Measurements from ENCODE around the gene CAMTA2. TPM values are rescaled to one million over a fixed set of nuclear protein-coding genes. Genes with fewer than 3 reads are reported as not detected.

Gene CAMTA2
- polyA plus RNA-seq, 2 of the 4 experiments (the other 2 are of a cell fraction) = 12.4 to 30.3 TPM

DNA sequence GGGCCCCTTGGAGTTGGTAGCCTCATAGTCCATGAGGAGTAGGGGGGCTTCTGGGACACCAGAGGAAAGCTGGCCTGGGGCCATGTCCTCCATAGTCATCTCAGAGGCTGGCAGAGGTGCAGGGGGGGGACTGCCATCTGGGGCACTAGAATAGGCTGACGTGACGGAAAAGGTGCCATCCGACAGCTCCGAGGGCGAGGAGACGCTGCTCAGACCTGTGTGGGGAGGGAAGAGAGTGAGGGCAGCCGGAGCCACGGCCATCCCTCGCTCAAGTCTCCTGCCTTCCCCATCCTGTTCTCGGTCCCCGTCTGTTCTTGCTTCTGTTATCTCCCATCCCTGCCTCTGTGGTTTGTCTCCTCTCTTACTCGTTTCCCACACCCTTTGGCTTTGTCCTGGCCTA is 15.2 kb downstream of the CAMTA2 start:
- Histone ChIP-seq H3K4me2 (no peak overlapping the region), H3K4me1 (peaks cover 15% of the 10 kb centered on the region), H3K4me3 (no peak overlapping the region), H3K9me3 (no peaks in the 10 kb centered on the region), H3K27ac (no peak overlapping the region)
- ATAC-seq (no peak), DNase-seq (ENCODE audit: low read depth in 1 of 2, low spot score in 1 of 2) (no peak), FAIRE-seq (no peak)
- TF ChIP-seq BHLHE40 (IDR thresholded peaks at IDR 0.05; ENCODE audit: low read depth, low read length) = no peak
- TF ChIP-seq ZSCAN20 (CRISPR knock-in tag; IDR thresholded peaks at IDR 0.05) = no peak
- no peak for TF ChIP-seq EP300 (IDR thresholded peaks at IDR 0.05)
- peak; percentile 37 for TF ChIP-seq MAFK (IDR thresholded peaks at IDR 0.05; ENCODE audit: partially characterized antibody)
- TF ChIP-seq, protein P1, sequence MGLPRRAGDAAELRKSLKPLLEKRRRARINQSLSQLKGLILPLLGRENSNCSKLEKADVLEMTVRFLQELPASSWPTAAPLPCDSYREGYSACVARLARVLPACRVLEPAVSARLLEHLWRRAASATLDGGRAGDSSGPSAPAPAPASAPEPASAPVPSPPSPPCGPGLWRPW (IDR thresholded peaks at IDR 0.05) = no peak
- TF ChIP-seq NR3C1 (IDR thresholded peaks at IDR 0.05) = no peak
- TF ChIP-seq KDM1A (IDR thresholded peaks at IDR 0.05; ENCODE audit: low read depth) = no peak
- no peak for TF ChIP-seq PHF8 (IDR thresholded peaks at IDR 0.05; ENCODE audit: borderline replicate concordance, low read depth)
- TF ChIP-seq RARB (CRISPR knock-in tag; IDR thresholded peaks at IDR 0.05) = no peak
- TF ChIP-seq, protein P2, sequence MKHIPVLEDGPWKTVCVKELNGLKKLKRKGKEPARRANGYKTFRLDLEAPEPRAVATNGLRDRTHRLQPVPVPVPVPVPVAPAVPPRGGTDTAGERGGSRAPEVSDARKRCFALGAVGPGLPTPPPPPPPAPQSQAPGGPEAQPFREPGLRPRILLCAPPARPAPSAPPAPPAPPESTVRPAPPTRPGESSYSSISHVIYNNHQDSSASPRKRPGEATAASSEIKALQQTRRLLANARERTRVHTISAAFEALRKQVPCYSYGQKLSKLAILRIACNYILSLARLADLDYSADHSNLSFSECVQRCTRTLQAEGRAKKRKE (CRISPR knock-in tag; IDR thresholded peaks at IDR 0.05; ENCODE audit: low read depth) = no peak
- TF ChIP-seq ZNF302 (CRISPR knock-in tag; IDR thresholded peaks at IDR 0.05) = no peak
- TF ChIP-seq KDM5A (IDR thresholded peaks at IDR 0.05) = no peak
- no peak for TF ChIP-seq EHMT2 (IDR thresholded peaks at IDR 0.05; ENCODE audit: low read depth)
- TF ChIP-seq JUN (IDR thresholded peaks at IDR 0.05) = peak in 1 of 2 experiments; percentile 15; a peak in 1 of 5 replicates
- no peak for TF ChIP-seq NPAS2 (CRISPR knock-in tag; IDR thresholded peaks at IDR 0.05; ENCODE audit: borderline replicate concordance)
- TF ChIP-seq TFCP2L1 (CRISPR knock-in tag; IDR thresholded peaks at IDR 0.05) = no peak
- no peak for TF ChIP-seq SREBF2 (IDR thresholded peaks at IDR 0.05)
- CTCF ChIA-PET = interaction anchor here (0.6 to 11.2 kb wide), 6 partner anchors 7 to 90 kb away, joined by 3 to 148 read pairs (median 19); partner anchors contain the start of gene CAMTA2
- 94% methylated on average over 12 of the region's 12 CpGs for WGBS (ENCODE audit: missing lambda C conversion rate)
- POLR2A ChIA-PET = no interaction called here

DNA sequence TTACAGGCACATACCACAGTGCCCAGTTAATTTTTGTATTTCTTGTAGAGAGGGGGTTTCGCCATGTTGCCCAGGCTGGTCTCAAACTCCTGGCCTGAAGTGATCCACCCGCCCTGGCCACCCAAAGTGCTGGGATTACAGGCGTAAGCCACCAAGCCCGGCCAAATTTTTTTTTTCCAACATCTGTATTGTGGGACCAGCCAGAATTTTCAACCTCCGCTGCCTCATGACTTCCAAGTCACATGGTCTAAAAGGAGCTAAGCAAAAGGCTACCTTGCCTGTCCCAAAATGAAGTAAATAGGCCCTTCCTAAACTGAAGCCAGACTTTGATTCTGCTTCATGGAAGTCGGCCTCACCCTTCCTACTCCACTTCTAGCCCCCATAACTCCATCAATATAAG is 15.6 kb downstream of the CAMTA2 start:
- H3K9me3 ChIP-seq = no peaks in the 10 kb centered on the region
- 80% methylated on average over 6 of the region's 6 CpGs for WGBS (ENCODE audit: missing lambda C conversion rate)
- POLR2A ChIA-PET = interaction anchor here (1.9 kb wide), 1 partner anchor 32 kb away, joined by 10 read pairs; the partner anchor contains the start of genes RNF167 and SLC25A11

DNA sequence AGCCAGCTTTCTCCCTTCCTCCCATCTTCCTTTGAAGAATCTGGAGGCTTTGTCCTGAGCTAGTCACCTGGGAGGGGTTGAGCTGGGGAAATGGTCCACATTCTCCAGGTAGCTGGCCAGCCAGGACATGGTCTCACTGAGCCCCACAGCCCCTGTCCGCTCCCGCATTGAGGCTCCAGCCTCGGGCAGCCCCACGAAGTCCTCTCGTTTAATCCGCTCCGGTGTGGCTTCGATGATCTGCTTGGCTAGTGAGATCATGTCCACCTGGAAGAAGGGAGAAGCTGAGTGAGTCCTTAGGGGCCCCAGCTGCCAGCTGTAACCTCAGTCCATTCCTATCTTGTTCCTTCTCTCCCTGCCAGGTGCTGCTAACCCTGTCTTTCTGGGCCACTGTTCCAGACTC is 17.2 kb downstream of the CAMTA2 start:
- Histone ChIP-seq H3K4me2 (no peak overlapping the region), H3K9me3 (no peaks in the 10 kb centered on the region), H3K4me1 (peaks cover 21% of the 10 kb centered on the region), H3K4me3 (no peak overlapping the region), H3K27ac (peak overlapping the region in 1 of 2 experiments; percentile 95; a peak in 1 of 6 replicates)
- ATAC-seq (no peak), DNase-seq (ENCODE audit: low read depth in 1 of 2, low spot score in 1 of 2) (no peak), FAIRE-seq (no peak)
- 98% methylated on average over 8 of the region's 8 CpGs for WGBS (ENCODE audit: missing lambda C conversion rate)
- POLR2A ChIA-PET = interaction anchor here (0.8 to 2.0 kb wide), 3 partner anchors 17 to 30 kb away, joined by 3 to 10 read pairs (median 8); partner anchors contain the start of genes CAMTA2, RNF167 and SLC25A11
- CTCF ChIA-PET = interaction anchor here (0.9 to 11.2 kb wide), 9 partner anchors 9 to 404 kb away, joined by 3 to 148 read pairs (median 6); partner anchors contain the start of genes CAMTA2, CHRNE, RNF167 and SLC25A11
- no peak for TF ChIP-seq EHMT2 (IDR thresholded peaks at IDR 0.05; ENCODE audit: low read depth)
- TF ChIP-seq, protein P3, sequence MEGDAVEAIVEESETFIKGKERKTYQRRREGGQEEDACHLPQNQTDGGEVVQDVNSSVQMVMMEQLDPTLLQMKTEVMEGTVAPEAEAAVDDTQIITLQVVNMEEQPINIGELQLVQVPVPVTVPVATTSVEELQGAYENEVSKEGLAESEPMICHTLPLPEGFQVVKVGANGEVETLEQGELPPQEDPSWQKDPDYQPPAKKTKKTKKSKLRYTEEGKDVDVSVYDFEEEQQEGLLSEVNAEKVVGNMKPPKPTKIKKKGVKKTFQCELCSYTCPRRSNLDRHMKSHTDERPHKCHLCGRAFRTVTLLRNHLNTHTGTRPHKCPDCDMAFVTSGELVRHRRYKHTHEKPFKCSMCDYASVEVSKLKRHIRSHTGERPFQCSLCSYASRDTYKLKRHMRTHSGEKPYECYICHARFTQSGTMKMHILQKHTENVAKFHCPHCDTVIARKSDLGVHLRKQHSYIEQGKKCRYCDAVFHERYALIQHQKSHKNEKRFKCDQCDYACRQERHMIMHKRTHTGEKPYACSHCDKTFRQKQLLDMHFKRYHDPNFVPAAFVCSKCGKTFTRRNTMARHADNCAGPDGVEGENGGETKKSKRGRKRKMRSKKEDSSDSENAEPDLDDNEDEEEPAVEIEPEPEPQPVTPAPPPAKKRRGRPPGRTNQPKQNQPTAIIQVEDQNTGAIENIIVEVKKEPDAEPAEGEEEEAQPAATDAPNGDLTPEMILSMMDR (IDR thresholded peaks at IDR 0.05) = no peak
- no peak for TF ChIP-seq HOXB5 (CRISPR knock-in tag; IDR thresholded peaks at IDR 0.05)
- no peak for TF ChIP-seq RARB (CRISPR knock-in tag; IDR thresholded peaks at IDR 0.05)

More for the DNA sequence above, 15.6 kb downstream of the CAMTA2 start:
- CTCF ChIA-PET = interaction anchor here (0.9 to 11.2 kb wide), 5 partner anchors 8 to 91 kb away, joined by 3 to 148 read pairs (median 34); partner anchors contain the start of gene CAMTA2
- peaks cover 15% of the 10 kb centered on the region for H3K4me1 ChIP-seq
- DNase-seq (ENCODE audit: low read depth in 1 of 2, low spot score in 1 of 2) (no peak), ATAC-seq (no peak), FAIRE-seq (no peak)
- no peak overlapping the region for H3K27ac ChIP-seq
- H3K4me2 ChIP-seq = no peak overlapping the region
- no peak overlapping the region for H3K4me3 ChIP-seq
- TF ChIP-seq FOXS1 (CRISPR knock-in tag; IDR thresholded peaks at IDR 0.05) = no peak
- TF ChIP-seq JUN (IDR thresholded peaks at IDR 0.05) = 0 out of 5 replicates have a peak, but pooled peaks of 1 of the 2 experiments have one; percentile 10

Data from A549 (cell line).